ENCODE measurements around the gene MBD3L2B. TPM values are rescaled to one million over a fixed set of nuclear protein-coding genes. Genes with fewer than 3 reads are reported as not detected.

MBD3L2B gene
- polyA plus RNA-seq, 1 of the 3 experiments (the other 2 are of a cell fraction), result not detected

- CTCF ChIA-PET, result interaction anchor here (0.8 to 1.1 kb wide), 2 partner anchors 61 to 393 kb away, joined by 3 read pairs; no protein-coding TSS in a partner anchor
- peaks cover 17% of the 10 kb centered on the region; the same call in 1 of the 2 replicates for H3K27me3 ChIP-seq (ENCODE audit: insufficient read depth)
- H3K79me2 ChIP-seq (ENCODE audit: insufficient read depth), result no peaks in the 10 kb centered on the region
- H3K36me3 ChIP-seq (replicated peaks in 1 of 2; ENCODE audit: control insufficient read depth in 1 of 2, insufficient read depth in 2 of 2, low read length in 1 of 2), result no peaks in the 10 kb centered on the region
- WGBS (ENCODE audit: low lambda C conversion rate), result 5% methylated on average over 4 of the region's 4 CpGs
- H3K27ac ChIP-seq (ENCODE audit: low read depth in 2 of 2, low read length in 1 of 2), result no peak overlapping the region
- POLR2A ChIA-PET, result no interaction called here
- TF ChIP-seq IRF3 (IDR thresholded peaks at IDR 0.05; ENCODE audit: low read depth, low read length) (no peak), MEF2A (IDR thresholded peaks at IDR 0.05; ENCODE audit: borderline replicate concordance, low read depth) (no peak), CHD2 (IDR thresholded peaks at IDR 0.05; ENCODE audit: low read length, partially characterized antibody) (no peak), TEAD4 (IDR thresholded peaks at IDR 0.05; ENCODE audit: borderline replicate concordance, insufficient read depth) (no peak), GABPA (IDR thresholded peaks at IDR 0.05; ENCODE audit: low read depth) (no peak), MAX (IDR thresholded peaks at IDR 0.05; ENCODE audit: low read depth) (no peak), SIN3A (IDR thresholded peaks at IDR 0.05; ENCODE audit: borderline replicate concordance, low read depth, low read length) (no peak), JUND (IDR thresholded peaks at IDR 0.05) (no peak), EZH2phosphoT487 (IDR thresholded peaks at IDR 0.05; ENCODE audit: borderline replicate concordance, low read depth) (no peak), RXRA (IDR thresholded peaks at IDR 0.05; ENCODE audit: borderline replicate concordance, low read depth) (no peak), NRF1 (IDR thresholded peaks at IDR 0.05; ENCODE audit: low read depth, low read length) (no peak), FOXJ3 (CRISPR knock-in tag; IDR thresholded peaks at IDR 0.05) (no peak), RFX5 (IDR thresholded peaks at IDR 0.05; ENCODE audit: low read length) (no peak), RAD21 (IDR thresholded peaks at IDR 0.05; ENCODE audit: low read length) (no peak), ELF1 (IDR thresholded peaks at IDR 0.05) (no peak), RCOR1 (IDR thresholded peaks at IDR 0.05; ENCODE audit: low read length) (no peak), MXI1 (IDR thresholded peaks at IDR 0.05; ENCODE audit: low read depth, low read length) (no peak), USF2 (IDR thresholded peaks at IDR 0.05; ENCODE audit: borderline replicate concordance, low read depth, low read length) (no peak), USF1 (IDR thresholded peaks at IDR 0.05; ENCODE audit: borderline replicate concordance, low read depth) (no peak)
- no peaks in the 10 kb centered on the region for H3F3A ChIP-seq (replicated peaks; ENCODE audit: insufficient read depth)
- no peaks in the 10 kb centered on the region for H3K9me2 ChIP-seq
- no peaks in the 10 kb centered on the region for H3K4me1 ChIP-seq (ENCODE audit: control insufficient read depth in 1 of 2, insufficient read depth in 2 of 2, low read depth in 1 of 2, low read length in 1 of 2)
- DNase-seq, result no peak
- no peaks in the 10 kb centered on the region for H4K20me1 ChIP-seq (ENCODE audit: insufficient read depth)
- no peak overlapping the region for H3K9ac ChIP-seq
- H3K4me2 ChIP-seq, result no peak overlapping the region
- no peak overlapping the region for H3K4me3 ChIP-seq (ENCODE audit: low read depth in 2 of 2, low read length in 1 of 2)
- no peaks in the 10 kb centered on the region for H3K9me3 ChIP-seq
- H2AFZ ChIP-seq (ENCODE audit: low read depth), result no peak overlapping the region
Observed at GRCh38 chr19:6987850-6988249, 33.4 kb downstream of the MBD3L2B start.

All from SK-N-SH (cell line).